ENCODE data around the gene TMEM52. TPM values are rescaled to one million over a fixed set of nuclear protein-coding genes. Genes with fewer than 3 reads are reported as not detected.

The TMEM52 gene
- total RNA-seq, 4 donors from 2014 or later: 1.7 TPM; not detected in 3

DNA sequence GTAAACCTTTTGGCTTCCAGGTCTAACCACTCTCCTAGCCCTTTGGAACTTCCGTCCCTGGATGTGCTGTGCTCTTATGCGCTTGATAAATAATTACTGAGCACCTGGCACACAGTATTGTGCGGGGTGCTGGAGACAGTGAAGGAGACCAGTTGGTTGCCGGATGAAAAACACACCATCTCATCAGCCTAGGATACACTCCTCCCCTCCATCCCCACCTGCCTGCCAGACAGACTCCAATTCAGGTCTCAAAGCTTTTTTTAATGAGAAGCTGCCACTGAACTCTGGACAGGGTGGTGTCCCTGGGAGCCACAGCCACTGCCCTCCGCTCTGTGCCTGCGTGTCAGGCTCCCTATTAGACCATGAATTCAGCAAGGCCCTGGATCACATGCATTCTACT is 37.4 kb downstream of the TMEM52 start:
- H3K27ac ChIP-seq: no peak overlapping the region
- no peaks in the 10 kb centered on the region for H3K9me3 ChIP-seq
- TF ChIP-seq, protein P1, sequence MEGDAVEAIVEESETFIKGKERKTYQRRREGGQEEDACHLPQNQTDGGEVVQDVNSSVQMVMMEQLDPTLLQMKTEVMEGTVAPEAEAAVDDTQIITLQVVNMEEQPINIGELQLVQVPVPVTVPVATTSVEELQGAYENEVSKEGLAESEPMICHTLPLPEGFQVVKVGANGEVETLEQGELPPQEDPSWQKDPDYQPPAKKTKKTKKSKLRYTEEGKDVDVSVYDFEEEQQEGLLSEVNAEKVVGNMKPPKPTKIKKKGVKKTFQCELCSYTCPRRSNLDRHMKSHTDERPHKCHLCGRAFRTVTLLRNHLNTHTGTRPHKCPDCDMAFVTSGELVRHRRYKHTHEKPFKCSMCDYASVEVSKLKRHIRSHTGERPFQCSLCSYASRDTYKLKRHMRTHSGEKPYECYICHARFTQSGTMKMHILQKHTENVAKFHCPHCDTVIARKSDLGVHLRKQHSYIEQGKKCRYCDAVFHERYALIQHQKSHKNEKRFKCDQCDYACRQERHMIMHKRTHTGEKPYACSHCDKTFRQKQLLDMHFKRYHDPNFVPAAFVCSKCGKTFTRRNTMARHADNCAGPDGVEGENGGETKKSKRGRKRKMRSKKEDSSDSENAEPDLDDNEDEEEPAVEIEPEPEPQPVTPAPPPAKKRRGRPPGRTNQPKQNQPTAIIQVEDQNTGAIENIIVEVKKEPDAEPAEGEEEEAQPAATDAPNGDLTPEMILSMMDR (IDR thresholded peaks at IDR 0.05): no peak
- TF ChIP-seq POLR2A (IDR thresholded peaks at IDR 0.05): no peak
- peaks cover 0 to 10% of the 10 kb centered on the region in 2 donors for H3K4me1 ChIP-seq
- no peak for DNase-seq
- intact Hi-C loops (cut with DNase I; ENCODE audit: low total_unique reads): no loop called here
- H3K36me3 ChIP-seq: no peaks in the 10 kb centered on the region
- no peak overlapping the region for H3K4me3 ChIP-seq
- no peaks in the 10 kb centered on the region for H3K27me3 ChIP-seq

DNA sequence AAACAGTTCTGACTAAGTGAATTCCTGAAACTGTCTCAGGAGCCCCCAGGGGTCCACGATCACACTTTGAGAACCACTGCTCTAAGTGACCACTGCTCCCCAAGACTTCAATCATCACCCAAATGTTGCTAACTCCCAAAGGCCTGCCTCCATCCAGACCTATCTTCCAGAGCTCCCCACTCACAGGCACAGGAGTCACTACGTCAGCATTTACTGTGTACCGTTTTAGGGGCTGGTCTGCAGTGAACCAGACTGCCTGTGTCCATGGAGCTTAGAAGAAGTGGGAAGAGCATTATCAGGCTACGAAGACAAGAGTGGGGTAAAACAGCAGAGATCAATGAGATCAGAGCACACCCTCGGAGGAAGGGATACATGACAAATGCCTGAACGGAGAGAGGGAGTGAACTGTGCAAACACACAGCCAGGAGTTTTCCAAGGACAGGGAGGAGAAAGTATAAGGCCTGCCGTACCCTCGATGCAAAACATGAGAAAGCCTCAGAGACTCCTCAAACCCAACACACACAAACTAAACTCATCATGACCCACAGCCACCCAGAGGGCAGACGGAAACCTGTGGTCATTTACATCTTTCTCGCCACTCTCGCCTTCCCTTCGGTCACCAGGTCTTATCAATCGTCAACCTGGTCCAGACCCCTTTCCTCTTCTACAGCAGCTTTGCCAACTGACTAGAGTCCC is 38.3 kb downstream of the TMEM52 start:
- H3K9me3 ChIP-seq: no peaks in the 10 kb centered on the region
- no peak overlapping the region for H3K27ac ChIP-seq
- TF ChIP-seq, protein P1 (IDR thresholded peaks at IDR 0.05): no peak
- no peak for TF ChIP-seq POLR2A (IDR thresholded peaks at IDR 0.05)
- intact Hi-C loops (cut with DNase I; ENCODE audit: low total_unique reads): no loop called here
- H3K36me3 ChIP-seq: no peaks in the 10 kb centered on the region
- H3K27me3 ChIP-seq: no peaks in the 10 kb centered on the region
- H3K4me3 ChIP-seq: no peak overlapping the region
- H3K4me1 ChIP-seq: peaks cover 0 to 10% of the 10 kb centered on the region in 2 donors
- DNase-seq: no peak

DNA sequence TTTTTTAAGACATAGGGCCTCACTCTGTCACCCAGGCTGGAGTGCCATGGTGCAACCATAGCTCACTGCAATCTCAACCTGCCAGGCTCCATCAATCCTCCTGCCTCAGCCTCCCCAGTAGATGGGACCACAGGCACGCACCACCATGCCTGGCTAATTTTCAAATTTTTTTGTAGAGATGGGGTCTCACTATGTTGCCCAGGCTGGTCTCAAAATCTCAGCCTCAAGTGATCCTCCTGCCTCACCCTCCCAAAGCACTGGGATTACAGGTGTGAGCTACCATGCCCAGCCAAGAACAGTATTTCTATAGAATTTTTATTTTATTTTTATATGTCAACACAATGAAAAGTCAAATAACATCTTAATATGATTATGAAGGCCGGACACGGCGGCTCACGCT is 39.1 kb downstream of the TMEM52 start:
- no peak for DNase-seq
- Histone ChIP-seq H3K9me3 (no peaks in the 10 kb centered on the region), H3K4me3 (no peak overlapping the region), H3K4me1 (peaks cover 0 to 10% of the 10 kb centered on the region in 2 donors), H3K36me3 (no peaks in the 10 kb centered on the region), H3K27ac (no peak overlapping the region), H3K27me3 (no peaks in the 10 kb centered on the region)
- intact Hi-C loops (cut with DNase I; ENCODE audit: low total_unique reads): no loop called here
- no peak for TF ChIP-seq POLR2A (IDR thresholded peaks at IDR 0.05)
- TF ChIP-seq, protein P1 (IDR thresholded peaks at IDR 0.05): no peak

DNA sequence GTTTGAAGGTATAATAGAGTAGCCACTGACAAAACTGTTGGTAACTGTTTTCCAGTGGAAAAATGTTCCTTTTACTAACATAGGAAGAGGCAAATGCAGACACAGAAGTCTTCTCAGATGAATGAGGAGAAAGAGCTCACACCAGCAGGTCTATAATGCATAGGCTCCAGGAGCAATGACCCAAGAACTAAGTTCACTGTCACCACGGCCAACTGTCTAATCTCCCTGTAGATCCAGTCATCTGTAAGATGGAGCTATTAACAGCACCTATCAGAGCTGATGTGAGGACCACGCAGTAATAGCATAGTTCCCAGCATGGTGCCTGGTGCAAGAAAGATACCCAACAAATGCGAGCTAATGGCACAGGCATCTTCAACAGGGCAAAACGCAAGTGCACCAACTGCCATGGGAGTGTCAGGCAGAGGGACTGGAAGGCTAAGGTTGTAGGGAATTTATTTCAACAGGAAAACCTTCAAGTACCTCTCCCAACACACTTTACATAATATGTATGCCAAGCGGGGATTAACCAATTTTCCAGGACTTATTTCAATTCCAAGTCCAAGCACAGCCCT is 41.1 kb downstream of the TMEM52 start:
- TF ChIP-seq, protein P1 (IDR thresholded peaks at IDR 0.05): no peak
- no peak for TF ChIP-seq POLR2A (IDR thresholded peaks at IDR 0.05)
- no peak for DNase-seq
- Histone ChIP-seq H3K27me3 (no peaks in the 10 kb centered on the region), H3K36me3 (no peaks in the 10 kb centered on the region), H3K27ac (no peak overlapping the region), H3K4me1 (peaks cover 0 to 19% of the 10 kb centered on the region in 2 donors), H3K9me3 (no peaks in the 10 kb centered on the region), H3K4me3 (no peak overlapping the region)
- intact Hi-C loops (cut with DNase I; ENCODE audit: low total_unique reads): no loop called here

DNA sequence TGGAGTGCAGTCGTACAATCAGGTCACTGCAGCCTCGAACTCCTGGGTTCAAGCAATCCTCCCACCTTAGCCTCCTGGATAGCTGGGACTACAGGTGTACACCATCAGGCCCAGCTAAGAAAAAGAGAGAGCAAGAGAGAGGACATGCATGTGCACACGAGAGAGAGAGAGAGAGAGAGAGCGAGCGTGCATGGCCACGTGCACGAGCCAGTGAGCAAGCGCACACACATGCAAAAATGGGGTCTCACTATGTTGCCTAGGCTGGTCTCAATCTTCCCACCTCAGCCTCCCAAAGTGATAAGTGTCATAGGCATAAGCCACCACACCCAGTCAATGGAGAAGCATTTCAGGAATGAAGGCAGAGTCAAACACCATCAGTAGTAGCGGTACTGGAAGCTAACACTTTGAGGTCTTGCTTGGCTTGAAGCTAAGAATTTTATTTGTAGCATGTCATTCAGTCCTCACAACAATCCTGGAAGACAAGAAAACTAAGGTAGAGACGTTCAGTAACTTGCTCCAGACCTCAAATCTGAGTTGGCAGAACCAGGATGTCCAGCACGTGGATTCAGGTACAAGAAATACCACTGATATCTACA is 42.6 kb downstream of the TMEM52 start:
- no peaks in the 10 kb centered on the region for H3K9me3 ChIP-seq
- H3K27ac ChIP-seq: no peak overlapping the region
- intact Hi-C loops (cut with DNase I; ENCODE audit: low total_unique reads): no loop called here
- no peak overlapping the region for H3K4me3 ChIP-seq
- no peak for DNase-seq
- peaks cover 0 to 16% of the 10 kb centered on the region in 2 donors for H3K4me1 ChIP-seq
- no peaks in the 10 kb centered on the region for H3K36me3 ChIP-seq
- H3K27me3 ChIP-seq: no peaks in the 10 kb centered on the region
- no peak for TF ChIP-seq POLR2A (IDR thresholded peaks at IDR 0.05)
- TF ChIP-seq, protein P1 (IDR thresholded peaks at IDR 0.05): no peak
